Activated gamma-delta T cell (primary cell): ENCODE data around the gene ACIN1.

Experiments
- DNase-seq: peaks from one replicate; lab custom pipeline; 2025; lab: John Stamatoyannopoulos, UW

The ACIN1 gene

DNA sequence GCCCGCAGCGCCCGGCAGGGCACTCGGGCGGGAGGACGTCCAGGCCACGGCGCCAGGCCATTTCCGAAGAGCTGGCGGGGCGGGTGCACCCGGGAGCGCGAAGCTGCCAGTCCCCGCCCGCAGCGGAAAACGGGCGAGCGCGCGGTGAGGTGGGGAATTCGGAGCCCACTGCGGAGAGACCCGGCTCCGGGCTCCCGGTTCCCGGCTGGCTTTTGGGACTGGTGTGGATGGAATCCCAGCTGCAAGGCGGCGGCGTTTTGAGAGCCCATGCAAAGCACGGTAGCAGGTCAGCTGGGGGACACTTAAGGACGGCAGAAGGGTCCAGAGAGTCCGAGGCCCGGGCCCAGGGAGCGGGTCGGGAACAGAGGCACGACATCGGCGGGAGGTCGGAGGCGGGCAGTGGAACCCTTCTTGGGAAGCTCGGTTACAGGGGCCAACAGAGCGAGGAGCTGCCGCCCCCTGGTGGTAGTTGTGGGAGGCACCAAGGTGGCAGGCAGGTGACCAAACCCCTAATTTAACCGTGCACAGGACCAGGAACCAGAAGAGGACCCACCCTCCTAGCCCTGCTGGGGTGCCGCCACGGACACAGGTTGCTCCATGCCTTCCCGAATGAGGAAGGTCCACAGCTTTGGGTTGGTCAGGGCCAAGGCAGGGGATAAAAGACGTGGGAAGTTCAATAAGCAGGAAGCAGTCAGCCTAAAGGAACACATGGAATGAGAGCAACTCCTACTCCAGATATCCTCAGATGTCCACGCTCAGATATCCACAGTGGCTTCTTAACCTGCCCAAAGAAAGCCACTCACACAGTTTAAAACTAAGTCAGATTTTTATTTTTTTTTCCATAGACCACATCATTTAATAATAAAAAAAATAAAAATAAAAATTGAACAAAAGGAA lies 36.9 kb downstream of the ACIN1 start:
- no peak for DNase-seq

DNA sequence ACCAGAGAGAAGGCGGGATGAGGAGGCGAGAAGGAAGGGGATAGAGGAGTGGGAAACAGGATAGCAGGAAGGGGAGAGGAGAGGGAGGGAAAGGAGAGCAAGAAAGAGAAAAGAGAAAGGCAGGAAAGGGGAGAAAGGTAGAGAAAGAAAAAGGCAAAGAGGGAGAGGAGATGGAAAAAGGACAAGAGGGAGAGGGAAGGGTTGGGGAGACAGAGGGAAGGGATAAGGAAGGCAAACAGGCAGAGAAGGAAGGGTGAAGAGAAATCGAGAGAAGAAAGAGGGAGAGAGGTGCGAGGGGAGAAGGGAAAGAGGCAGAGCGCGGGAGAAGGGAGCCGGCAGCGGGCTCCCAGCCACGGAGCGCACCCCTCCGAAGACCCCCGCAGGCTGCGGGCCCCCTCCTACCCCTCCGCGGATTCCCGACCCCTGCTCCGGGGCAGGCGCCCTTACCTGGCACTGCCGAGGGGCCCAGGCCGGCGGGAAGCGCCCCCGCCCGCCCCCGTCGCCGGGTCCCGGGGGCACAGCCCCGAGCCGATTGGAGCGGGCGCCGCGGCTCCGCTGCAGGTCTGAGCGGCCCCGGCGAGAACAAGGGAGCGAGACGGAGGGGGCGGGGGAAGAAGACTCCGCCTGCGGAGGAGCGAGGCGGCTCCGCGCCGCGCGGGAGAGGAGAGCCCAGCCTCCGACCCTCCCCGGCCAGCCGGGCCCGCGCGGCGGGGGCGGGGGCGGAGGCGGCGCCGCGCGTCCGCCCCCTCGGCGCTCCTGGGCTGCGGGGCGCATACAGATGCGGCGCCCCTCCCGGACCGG lies 37.8 kb downstream of the ACIN1 start, which contains the start of gene CDH24:
TSS of gene CDH24 (minus strand) at position 565 of the 801 bp plus-strand sequence. CDS start 1,787 bp downstream, outside the sequence.
- DNase-seq: no peak

DNA sequence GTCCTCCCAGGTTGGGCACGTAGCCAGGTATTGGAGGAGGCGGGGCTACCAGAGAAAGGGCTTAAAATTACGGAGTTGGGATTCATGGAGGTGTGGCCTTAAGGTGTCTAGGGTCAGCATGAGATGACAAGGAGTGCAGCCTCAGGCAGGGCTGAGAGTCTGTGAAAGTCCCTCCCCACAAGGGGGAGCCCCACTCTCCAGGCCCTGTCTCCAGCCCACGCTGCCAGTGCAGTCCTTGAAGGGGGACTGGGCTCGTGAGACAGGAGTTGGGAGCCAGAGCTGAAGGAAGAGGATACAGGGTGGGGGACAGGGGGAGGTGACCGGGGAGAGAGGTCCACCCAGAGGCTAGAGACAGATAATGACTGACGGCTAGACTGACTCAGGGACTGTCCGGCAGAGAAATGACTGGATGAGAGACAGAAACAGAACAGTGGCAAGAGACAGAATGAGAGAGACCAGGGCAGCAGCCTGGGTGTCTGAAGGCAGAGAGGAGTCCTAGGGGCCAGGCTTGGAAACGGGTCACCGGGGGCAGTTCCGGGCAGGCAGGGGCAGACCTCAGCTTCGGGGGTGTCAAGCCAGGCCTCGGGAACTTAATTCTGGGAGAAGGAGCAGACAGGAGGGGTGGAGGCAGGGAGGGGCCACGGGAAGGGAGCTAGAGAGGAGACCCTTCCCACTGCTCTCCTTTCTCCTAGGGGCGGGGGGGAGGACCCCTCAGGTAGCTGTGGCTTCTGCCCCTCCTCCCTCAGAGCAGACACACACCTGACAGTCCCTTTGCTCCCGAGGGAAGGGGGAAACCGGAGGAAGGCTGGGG lies 38.6 kb downstream of the ACIN1 start:
- DNase-seq: no peak

DNA sequence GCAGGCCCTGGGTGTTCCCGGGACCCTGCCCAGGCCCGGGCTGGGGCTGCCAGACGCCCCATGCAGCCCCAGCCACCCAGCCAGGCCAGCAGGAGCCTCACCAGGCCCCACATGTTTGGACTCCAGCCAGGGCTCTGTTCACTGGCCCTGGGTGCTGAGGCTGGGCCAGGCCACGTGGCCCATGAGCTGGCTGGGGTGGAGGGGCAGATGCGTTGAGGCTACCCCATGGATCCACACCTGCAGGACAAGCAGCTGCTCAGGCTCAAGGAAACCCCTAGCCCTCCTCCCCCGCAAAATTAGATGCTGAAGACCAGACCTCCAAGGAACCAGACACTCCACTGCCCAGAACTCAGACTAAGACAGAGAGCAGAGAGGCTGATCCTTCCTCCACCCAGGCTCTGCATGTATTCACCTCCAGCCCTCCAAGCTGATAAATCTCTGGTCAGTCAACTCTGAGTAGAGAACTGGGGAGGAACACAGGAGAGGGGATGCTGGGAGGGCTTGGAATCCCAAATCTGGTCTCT lies 39.3 kb downstream of the ACIN1 start:
- DNase-seq: no peak

DNA sequence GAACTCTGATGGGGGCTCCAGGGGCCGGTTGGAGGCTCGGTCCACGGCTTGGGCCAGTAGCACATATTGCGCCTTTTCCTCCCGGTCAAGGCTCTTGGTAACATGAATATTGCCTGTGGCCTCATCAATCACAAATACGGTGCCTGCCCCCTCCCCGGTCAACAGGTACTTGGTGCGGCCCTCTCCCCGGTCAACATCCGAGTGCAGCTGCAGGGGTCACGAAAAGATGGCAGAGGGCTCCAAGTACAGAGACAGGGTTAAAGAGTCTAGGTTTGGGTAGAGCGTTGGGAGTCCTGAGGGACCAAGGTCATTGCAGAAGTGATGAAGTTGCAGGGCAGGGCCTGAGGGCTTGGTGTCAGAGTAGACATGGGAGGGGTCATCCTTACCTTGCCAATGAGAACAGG lies 39.8 kb downstream of the ACIN1 start:
- no peak for DNase-seq

DNA sequence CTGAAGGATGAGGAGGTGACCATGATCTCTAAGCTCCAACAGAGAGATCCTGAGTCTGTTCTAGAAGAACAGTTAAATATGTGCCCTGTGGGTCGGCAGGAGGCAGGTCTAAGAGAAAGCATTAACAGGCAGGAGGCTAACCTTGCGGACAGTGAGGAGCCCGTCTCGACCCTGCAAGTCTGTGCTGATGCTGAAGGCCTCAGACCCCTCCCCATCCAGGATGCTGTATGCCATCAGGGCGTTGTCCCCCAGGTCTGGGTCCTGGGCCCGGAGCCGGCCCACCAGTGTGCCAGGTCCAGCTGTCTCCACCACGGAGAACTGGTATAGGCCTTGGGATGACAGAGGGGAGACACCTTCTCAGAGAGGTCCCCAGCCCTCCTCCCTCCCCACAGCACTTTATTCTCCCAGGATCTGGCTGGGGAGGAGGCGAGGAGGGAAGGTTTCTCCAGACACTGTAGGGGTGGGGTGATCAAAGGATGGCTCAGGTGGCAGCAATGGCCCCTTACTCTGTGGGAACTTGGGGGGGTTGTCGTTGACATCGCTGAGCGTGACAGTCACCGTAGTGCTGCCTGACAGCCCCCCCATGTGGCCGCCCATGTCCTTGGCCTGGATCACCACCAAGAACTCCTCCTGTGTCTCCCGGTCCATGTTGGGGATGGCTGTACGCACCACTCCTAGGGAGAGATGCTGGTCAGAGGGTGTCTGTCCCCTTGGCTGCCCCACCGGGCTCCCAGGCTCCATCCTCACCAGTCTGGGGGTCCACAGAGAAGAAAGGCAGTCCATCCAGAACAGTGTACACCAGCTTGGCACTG lies 40.7 kb downstream of the ACIN1 start:
- no peak for DNase-seq

DNA sequence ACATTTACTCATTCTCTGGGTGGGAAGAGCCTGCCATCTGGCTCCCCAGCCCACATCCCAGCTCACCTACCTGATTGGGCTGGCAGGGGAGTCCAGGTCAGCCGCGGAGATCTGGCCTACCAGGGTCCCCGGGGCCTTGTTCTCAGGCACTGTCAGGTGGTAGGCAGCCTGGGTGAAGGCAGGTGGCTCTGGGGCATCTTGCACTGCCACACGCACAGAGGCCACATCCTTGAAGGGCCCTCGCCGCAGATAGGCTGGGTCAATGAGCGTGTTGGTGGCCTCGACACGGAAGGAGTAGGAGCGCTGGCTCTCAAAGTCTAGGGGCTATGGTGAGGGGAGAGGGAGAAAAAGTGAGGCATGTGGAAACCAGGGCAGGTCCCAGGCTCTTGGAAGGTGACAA lies 41.5 kb downstream of the ACIN1 start:
- DNase-seq: no peak

DNA sequence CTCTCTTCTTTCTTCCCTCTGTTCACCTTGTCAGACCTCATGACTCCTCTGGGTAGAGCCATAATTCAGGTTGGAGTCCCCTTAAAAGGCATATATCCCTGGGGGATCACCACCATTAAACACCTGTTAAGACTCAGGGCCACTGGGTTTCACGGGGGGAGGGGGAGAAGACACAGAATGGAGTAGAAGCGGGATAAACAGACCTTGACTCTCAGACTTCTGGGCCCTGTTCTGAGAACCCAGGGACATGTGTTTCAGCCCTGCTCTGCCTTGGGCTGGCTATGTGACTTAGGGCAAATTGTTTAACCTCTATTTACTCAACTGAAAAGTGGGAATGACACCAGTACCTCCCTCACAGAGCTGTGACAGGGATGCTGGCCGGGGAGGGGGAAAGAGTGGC lies 42.3 kb downstream of the ACIN1 start:
- DNase-seq: no peak

DNA sequence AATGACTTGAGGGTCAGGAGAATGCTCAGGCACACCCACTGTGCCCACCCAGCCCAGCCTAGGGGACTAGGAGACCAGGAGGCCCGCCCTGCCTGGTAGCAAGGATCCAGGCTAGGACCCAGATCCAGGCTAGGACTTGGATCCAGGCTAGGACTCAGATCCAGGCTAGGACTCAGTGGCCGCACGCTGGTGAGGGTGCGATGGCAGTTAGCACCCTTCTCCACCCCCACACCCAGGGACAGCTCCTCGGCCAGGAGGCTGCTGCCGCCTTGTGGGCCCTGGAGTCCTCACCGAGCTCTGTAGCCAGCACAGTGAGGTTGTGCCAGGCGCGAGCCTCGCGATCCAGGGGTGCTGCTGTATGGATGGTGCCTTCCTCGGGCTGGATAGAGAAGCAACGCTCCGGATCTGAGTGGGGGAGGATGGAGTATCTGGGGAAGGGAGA lies 42.7 kb downstream of the ACIN1 start:
- no peak for DNase-seq

DNA sequence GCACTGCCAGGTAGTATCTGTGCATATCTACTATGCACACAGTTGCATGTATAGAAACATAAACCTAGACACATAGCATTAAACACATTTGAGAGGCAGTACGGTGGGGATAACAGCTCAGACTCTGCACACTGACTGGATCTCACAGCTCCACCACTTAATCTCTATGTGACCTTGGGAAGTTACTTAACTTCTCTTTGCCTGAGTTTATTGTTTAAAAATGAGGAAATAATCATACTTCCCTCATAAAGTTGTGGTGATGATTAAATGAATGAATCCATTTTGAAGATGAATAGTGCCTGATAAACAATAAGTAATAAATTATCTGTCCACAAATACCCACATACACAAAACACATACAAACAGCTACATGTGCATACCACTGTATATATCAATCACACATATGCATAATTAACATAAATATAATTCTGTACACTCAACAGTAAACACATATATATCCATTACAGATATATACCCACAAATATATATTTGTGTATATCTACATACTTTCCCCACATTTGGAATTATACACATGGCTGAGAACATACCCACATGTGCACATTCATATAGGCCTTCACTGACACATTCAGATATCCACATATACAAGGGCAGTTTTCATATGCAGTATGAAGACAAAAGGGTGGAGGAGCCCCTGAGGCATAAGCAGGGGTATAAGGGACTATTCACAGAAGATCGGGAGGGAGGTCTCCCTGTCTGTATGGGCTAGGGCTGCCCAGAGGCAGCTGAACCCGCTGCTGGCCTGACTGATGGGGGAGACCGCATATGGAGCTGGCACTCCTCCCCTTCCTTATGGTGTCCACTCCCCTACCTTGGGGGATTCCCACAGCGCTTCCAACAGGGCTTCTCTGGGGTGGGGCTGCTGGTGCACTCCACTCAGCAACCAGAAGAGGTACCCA lies 43.5 kb downstream of the ACIN1 start:
- DNase-seq: no peak

DNA sequence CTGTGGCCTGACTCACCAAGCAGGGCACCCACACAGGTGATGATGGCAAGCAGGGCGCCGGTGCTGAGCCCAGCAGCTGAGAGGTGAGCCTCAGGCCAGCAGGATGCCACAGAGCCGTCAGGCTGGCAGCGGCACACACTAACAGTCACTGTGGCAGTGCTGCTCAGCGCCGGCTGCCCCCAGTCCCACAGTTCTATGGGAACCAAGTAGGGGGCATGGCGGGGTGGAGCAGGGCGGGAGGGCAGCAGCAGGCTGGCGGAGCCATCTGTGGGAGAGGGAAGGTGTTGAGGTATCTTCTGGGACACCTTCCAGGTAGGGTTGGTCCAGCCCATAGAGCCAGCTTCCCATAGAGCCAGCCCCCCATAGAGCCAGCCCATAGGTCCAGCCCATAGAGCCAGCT lies 45.9 kb downstream of the ACIN1 start:
- DNase-seq: no peak

DNA sequence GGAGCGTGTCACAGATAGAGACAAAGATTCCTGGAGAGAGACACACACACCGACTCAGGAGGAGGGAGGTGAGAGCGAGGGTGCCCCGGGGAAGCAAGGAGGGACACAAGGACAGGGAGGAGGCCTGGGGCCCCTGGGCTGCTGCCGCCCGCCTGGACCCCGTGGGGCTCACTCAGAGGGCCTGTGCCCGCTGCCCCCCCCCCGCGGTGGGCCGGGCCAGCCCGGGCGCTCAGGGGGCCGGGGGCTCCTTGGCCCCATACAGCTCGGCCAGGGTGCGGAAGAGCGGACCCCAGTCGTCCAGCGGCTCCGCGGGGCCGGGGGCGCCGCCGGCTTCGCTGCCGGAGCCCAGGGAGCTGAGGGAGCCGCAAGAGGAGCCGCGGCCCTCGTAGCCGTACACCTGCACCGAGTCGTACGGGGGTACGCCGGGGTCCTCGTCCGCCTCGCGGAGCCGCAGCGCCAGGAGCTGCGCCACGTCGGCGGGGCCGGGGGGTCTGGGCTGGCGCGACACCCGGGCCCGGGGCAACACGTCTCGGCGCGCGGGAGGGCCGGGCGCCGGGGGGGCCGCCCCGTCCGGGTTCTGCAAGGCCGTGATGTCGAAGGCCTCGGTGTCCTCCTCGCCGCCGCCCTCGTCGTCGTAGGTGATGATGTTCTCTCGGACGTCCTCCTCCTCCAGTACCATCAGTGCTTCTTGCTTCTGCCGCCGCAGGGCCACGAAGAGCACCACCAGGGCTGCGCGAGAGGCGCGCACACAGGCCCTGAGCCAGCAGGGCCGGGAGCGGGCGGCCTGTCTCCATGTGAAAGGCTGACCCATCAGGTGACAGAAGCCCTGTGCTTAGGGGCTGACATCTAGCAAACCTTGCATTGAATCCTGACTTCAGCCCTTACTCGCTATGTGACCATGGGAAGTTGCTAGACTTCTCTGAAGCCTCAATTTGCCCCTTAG lies 46.9 kb downstream of the ACIN1 start:
- no peak for DNase-seq

DNA sequence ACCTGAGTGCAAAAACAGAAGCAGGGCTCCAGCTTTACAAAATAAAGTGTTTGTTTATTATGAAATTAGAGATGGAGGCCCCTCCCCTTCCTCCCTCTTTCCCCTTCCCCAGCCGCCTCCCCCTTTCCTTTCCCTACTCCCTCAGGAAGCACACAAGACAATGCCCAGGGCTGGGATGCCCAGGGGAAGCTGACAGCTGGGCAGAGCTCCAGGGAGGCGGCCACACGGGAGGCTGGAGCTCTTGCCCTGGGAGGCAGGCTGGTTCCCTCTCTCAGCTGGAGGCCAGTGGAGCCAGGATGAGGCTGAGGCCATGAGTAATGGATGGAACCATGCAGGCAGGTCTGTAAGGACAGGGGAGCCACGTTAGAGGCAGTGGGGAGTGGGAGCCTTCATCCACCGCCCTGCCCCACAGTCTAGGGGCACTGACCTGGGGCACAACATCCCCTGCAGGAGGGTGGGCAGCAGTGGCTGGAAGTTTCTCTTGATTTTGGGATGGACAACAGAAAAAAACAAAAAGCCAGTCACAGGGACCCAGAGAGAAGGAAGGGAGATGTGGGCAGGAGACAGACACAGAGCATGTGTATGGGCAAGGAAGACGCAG lies 47.8 kb downstream of the ACIN1 start:
- DNase-seq: no peak

DNA sequence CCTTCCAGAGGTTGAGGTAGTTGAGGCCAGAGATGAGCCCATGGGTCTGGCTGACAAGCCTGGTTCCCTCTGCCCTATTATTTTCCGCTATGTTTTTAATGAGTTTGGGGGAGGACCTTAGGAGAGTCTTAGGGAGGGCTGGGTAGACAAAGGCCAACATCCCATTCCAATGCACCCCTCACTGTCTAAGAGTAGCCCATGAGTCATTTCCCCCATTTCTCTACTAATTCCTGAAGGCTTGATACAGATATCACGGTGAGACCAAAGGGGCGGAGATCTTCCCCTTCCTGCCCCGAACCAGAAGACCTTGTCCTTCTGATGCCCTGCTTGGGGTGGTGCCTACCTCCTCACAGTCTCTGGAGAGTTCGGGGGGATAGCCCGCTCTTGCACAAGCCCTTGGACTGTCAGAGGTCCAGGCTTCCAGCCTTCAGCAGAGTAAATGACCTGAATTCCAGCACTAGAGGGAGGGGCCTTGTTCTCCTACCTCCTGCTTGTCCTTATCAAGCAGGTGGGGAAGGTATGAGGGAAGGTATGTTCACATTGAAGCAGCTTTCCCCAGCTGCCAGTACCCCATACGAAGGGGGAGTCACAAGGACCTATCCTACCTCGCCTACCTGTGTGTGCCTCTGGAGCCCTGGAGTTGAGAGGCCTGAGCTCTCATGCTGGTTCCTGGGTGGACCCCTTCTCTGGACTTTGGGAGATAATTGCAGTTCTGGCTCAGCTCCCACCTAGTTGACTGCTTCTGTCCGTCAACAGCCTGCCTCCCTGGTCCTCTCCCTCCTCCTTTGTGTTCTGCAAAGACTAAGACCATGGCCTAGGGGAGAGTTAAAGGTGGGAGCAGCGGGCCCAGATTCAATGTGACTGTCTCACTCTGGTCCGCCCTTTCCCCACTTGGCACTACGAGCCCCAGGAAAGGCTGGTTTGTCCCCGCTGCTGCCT lies 49.2 kb downstream of the ACIN1 start:
- DNase-seq: no peak

DNA sequence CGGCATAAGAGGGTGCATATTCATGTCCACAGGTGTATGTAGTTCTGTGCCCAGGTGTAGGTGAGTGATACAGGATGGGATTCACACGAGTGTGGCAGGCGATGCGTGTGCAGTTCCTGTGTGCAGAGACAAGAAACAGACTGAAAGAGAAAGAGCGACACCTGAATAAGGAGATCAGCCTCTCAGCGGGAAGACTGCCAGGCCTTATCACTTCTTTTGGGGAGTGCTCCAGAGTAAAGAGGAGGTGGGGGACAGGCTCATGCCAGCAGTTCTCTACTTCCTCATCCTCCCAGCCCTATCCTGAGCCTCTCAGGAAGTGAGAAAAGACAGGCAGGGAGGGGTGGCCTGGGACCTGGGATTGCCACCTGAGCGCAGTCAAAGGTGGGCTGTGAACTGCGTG lies 50.1 kb downstream of the ACIN1 start:
- DNase-seq: no peak

DNA sequence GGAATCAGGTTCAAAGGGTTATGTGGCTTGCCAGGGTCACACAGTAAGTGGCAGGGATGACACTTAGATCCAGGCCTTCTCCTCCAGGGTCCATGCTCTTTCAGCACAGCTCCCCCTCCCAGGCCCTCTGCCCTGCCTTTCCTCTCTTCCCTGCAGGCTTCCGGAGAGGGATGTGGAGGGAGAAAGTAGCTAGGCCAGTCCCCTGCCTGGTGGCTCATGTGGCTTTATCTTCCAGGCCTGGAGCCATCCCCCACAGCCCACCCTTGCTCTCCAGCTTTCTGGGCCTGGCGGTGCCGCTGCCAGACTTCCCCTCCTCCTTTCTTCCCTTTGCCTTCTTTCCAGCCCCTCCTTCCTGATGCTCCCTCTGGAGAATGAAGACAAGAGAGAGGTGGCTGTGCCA lies 51.2 kb downstream of the ACIN1 start:
- DNase-seq: no peak

DNA sequence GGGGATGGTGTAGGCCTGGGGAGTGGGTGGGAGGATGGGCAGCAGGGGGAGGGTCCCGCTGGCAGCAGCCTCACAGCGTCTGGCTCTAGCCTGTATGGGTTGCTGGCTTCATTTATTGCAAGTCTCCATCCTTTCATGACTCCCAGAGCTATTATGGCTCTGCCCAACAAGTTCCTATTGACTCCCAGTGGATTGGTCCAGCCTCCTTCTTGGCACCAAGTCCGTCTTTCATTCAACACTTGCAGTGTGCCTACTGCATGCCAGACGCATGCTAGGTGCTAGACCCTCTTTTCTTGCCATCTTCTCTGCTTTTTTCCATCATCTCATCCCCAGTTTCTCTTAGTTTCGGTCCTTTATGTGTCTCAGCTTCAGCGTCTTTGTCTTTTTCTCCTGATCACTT lies 51.8 kb downstream of the ACIN1 start:
- no peak for DNase-seq
